HepG2 (cell line): ENCODE data around the gene GRIFIN. TPM values are rescaled to one million over a fixed set of nuclear protein-coding genes. Genes with fewer than 3 reads are reported as not detected.

Experiments
- AHR ChIP-seq: IDR thresholded peaks from 2 replicates; pipeline ENCODE4 v1.6.1; 2018; ENCODE audit warnings: missing genetic modification reagents, missing compliant biosample characterization
- BCL6 ChIP-seq: IDR thresholded peaks from 2 replicates; pipeline ENCODE4 v1.6.1; 2016; ENCODE audit warnings: missing genetic modification reagents, missing compliant biosample characterization
- CENPX ChIP-seq: sonication (generic); formaldehyde crosslinking; IDR thresholded peaks from 2 replicates; pipeline ENCODE4 v1.9.0; 2021; ENCODE audit warnings: mild to moderate bottlenecking, missing genetic modification reagents, moderate library complexity
- ETV6 ChIP-seq: sonication (generic); formaldehyde crosslinking; conservative IDR thresholded peaks from 2 replicates; pipeline ENCODE4 v1.4.0; 2020; ENCODE audit warnings: missing genetic modification reagents
- GLI4 ChIP-seq: sonication (generic); formaldehyde crosslinking; IDR thresholded peaks from 2 replicates; pipeline ENCODE4 v1.5.1; 2020; ENCODE audit warnings: missing genetic modification reagents, mild to moderate bottlenecking, moderate library complexity, borderline replicate concordance
- HIVEP1 ChIP-seq: sonication (generic); formaldehyde crosslinking; IDR thresholded peaks from 2 replicates; pipeline ENCODE4 v1.4.0; 2020; ENCODE audit warnings: mild to moderate bottlenecking, missing genetic modification reagents
- HNRNPL ChIP-seq: fragments of 200-400 bp; formaldehyde crosslinking; IDR thresholded peaks from 2 replicates; pipeline ENCODE4 v1.6.1; 2017; ENCODE audit warnings: mild to moderate bottlenecking, low read depth, low read length
- JUND ChIP-seq: sonication (generic); formaldehyde crosslinking; IDR thresholded peaks from 2 replicates; pipeline ENCODE4 v1.8.0; 2022; ENCODE audit warnings: mild to moderate bottlenecking, missing genetic modification reagents
- MAFK ChIP-seq, 2 experiments: IDR thresholded peaks in 1 of 2; conservative IDR thresholded peaks in 1 of 2; 2 replicates each; pipeline ENCODE4 v1.6.1; 2011; ENCODE audit warnings: improper control_type of control experiment in 2 of 2, low read length in 2 of 2
- MLLT10 ChIP-seq: sonication (generic); formaldehyde crosslinking; IDR thresholded peaks from 2 replicates; pipeline ENCODE4 v1.4.0; 2020; ENCODE audit warnings: missing genetic modification reagents
- NCOA1 ChIP-seq: sonication (generic); formaldehyde crosslinking; IDR thresholded peaks from 2 replicates; pipeline ENCODE4 v1.9.0; 2021; ENCODE audit warnings: missing genetic modification reagents
- POLR2AphosphoS2 ChIP-seq: IDR thresholded peaks from 2 replicates; pipeline ENCODE4 v1.6.1; 2011; ENCODE audit warnings: low read depth, low read length, improper control_type of control experiment
- RNF2 ChIP-seq: fragments of 450-650 bp; conservative IDR thresholded peaks from 2 replicates; pipeline ENCODE4 v1.6.1; 2016; ENCODE audit warnings: low read depth
- RXRB ChIP-seq: IDR thresholded peaks from 2 replicates; pipeline ENCODE4 v1.6.1; 2016; ENCODE audit warnings: borderline replicate concordance, missing genetic modification reagents, missing compliant biosample characterization
- ZMAT3 ChIP-seq: sonication (generic); formaldehyde crosslinking; conservative IDR thresholded peaks from 2 replicates; pipeline ENCODE4 v1.7.0; 2021; ENCODE audit warnings: missing genetic modification reagents
- ZNF225 ChIP-seq: sonication (generic); formaldehyde crosslinking; IDR thresholded peaks from 2 replicates; pipeline ENCODE4 v1.4.0; 2020; ENCODE audit warnings: mild to moderate bottlenecking, missing genetic modification reagents
- ZNF24 ChIP-seq: fragments of 450-650 bp; IDR thresholded peaks from 2 replicates; pipeline ENCODE4 v1.6.1; 2017; ENCODE audit warnings: antibody characterized with exemption, mild to moderate bottlenecking
- ZNF383 ChIP-seq: sonication (generic); formaldehyde crosslinking; IDR thresholded peaks from 2 replicates; pipeline ENCODE4 v1.4.0; 2020; ENCODE audit warnings: missing genetic modification reagents, mild to moderate bottlenecking, borderline replicate concordance
- ZNF546 ChIP-seq: sonication (generic); formaldehyde crosslinking; conservative IDR thresholded peaks from 2 replicates; pipeline ENCODE4 v1.8.1; 2023; ENCODE audit warnings: mild to moderate bottlenecking, missing genetic modification reagents
- polyA plus RNA-seq, 8 experiments: library from polyadenylated mRNA; depleted of rRNA in 3 of 8; stranded (reverse) in 7 of 8; unstranded in 1 of 8; fragments of >200 nt; fragmentation: Illumina TruSeq in 4 of 8; extraction: Trizol in 4 of 8; gene quantifications; 2 replicates each; pipeline versions ENCODE4 v1.2.1 to v1.2.3, GENCODE V29; 2011 to 2016; ENCODE audit warnings: low read depth in 4 of 8, missing spikeins in 1 of 8, mixed read lengths in 1 of 8; ENCODE audit not compliant: insufficient read depth in 1 of 8
- total RNA-seq, 5 experiments: library from RNA; depleted of rRNA; stranded (reverse); fragments of >200 nt; fragmentation: Illumina TruSeq; extraction: Trizol; gene quantifications; 2 replicates each; pipeline ENCODE4 v1.2.3, GENCODE V29; 2016; ENCODE audit warnings: low read depth in 1 of 5
- TF ChIP-seq, protein P1 (sequence below): sonication (generic); formaldehyde crosslinking; IDR thresholded peaks from 2 replicates; pipeline ENCODE4 v1.4.0; 2020; ENCODE audit warnings: missing genetic modification reagents, low read depth, mild to moderate bottlenecking, borderline replicate concordance
- TF ChIP-seq, protein P2 (sequence below): sonication (generic); formaldehyde crosslinking; IDR thresholded peaks from 2 replicates; pipeline ENCODE4 v1.4.0; 2020; ENCODE audit warnings: missing genetic modification reagents, borderline replicate concordance
- TF ChIP-seq, protein P3 (sequence below): sonication (generic); formaldehyde crosslinking; IDR thresholded peaks from 2 replicates; pipeline ENCODE4 v1.4.0; 2020; ENCODE audit warnings: mild to moderate bottlenecking, missing genetic modification reagents
- TF ChIP-seq, protein P4 (sequence below): sonication (generic); formaldehyde crosslinking; IDR thresholded peaks from 2 replicates; pipeline ENCODE4 v1.5.0; 2020; ENCODE audit warnings: missing genetic modification reagents

GRIFIN gene
- total and polyA plus RNA-seq, 2 of the 13 experiments (the other 11 are each of a cell fraction or from before 2014, with no cell fraction given): not detected

DNA sequence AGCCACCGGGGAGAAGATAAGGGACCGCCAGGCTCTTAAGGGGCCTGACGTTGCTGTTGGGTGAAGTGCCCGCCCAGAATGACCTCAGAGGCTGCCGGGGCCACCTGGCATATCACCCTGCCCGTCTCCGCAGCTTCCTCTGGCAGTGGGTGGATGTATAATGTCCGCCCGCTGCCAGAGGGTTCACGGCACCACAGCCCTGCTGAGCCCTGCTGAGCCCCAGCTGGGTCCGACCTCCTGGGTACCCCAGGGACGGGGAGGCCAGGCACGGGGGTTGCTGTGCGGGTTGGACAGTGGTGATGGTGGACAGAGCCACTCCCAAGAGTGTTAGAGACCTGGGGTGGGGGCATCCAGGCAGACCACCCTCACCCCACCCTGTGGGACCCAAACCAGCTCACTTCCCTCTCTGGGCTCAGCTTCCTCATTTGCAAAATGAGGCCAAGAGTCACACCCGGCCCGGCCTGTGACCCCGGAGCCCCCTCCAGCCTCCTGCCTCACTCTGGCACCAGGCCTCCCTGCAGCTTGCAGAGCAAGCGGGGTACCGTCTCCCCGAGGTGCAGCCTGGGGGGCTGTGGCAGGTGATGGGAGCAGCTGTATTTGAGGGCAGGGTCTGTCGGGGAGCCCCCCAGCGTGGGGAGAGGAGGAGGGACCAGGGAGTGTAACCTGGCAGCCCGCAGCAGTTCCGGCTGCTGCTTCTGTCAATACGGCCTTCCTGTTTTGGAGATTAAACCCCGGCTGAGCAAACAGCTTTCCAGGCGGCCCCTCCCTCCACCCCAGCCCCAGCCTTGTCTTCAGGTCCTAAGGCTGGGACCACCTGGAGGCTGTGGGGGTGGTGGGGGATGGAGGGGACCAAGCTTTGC is 34.9 kb upstream of the GRIFIN start (continued):
- TF ChIP-seq, protein P1, sequence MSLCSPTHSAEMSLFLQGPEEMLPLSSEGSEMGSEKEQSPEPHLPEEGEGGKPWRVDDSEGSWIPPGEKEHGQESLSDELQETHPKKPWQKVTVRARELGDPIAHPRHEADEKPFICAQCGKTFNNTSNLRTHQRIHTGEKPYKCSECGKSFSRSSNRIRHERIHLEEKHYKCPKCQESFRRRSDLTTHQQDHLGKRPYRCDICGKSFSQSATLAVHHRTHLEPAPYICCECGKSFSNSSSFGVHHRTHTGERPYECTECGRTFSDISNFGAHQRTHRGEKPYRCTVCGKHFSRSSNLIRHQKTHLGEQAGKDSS (CRISPR knock-in tag): no peak
- TF ChIP-seq, protein P2, sequence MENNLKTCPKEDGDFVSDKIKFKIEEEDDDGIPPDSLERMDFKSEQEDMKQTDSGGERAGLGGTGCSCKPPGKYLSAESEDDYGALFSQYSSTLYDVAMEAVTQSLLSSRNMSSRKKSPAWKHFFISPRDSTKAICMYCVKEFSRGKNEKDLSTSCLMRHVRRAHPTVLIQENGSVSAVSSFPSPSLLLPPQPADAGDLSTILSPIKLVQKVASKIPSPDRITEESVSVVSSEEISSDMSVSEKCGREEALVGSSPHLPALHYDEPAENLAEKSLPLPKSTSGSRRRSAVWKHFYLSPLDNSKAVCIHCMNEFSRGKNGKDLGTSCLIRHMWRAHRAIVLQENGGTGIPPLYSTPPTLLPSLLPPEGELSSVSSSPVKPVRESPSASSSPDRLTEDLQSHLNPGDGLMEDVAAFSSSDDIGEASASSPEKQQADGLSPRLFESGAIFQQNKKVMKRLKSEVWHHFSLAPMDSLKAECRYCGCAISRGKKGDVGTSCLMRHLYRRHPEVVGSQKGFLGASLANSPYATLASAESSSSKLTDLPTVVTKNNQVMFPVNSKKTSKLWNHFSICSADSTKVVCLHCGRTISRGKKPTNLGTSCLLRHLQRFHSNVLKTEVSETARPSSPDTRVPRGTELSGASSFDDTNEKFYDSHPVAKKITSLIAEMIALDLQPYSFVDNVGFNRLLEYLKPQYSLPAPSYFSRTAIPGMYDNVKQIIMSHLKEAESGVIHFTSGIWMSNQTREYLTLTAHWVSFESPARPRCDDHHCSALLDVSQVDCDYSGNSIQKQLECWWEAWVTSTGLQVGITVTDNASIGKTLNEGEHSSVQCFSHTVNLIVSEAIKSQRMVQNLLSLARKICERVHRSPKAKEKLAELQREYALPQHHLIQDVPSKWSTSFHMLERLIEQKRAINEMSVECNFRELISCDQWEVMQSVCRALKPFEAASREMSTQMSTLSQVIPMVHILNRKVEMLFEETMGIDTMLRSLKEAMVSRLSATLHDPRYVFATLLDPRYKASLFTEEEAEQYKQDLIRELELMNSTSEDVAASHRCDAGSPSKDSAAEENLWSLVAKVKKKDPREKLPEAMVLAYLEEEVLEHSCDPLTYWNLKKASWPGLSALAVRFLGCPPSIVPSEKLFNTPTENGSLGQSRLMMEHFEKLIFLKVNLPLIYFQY (CRISPR knock-in tag): 0 out of 2 replicates have a peak, but pooled peaks have one; percentile 24
- TF ChIP-seq RNF2 (no peak), ZNF546 (no peak), ZNF24 (no peak), JUND (CRISPR knock-in tag) (no peak), ZNF225 (CRISPR knock-in tag) (no peak), NCOA1 (CRISPR knock-in tag) (0 out of 2 replicates have a peak, but pooled peaks have one; percentile 41), GLI4 (CRISPR knock-in tag) (0 out of 2 replicates have a peak, but pooled peaks have one; percentile 67), HNRNPL (no peak), HIVEP1 (CRISPR knock-in tag) (no peak), BCL6 (CRISPR knock-in tag) (peak; percentile 77), ETV6 (CRISPR knock-in tag) (no peak), AHR (CRISPR knock-in tag) (no peak), MAFK (conservative IDR thresholded peaks at IDR 0.05 in 1 of 2, IDR thresholded peaks at IDR 0.05 in 1 of 2; ENCODE audit: low read length in 2 of 2) (no peak), RXRB (CRISPR knock-in tag) (peak; percentile 89), CENPX (CRISPR knock-in tag) (no peak), POLR2AphosphoS2 (no peak), MLLT10 (CRISPR knock-in tag) (no peak), ZMAT3 (peak; percentile 44; the same call in 1 of the 2 replicates), ZNF383 (CRISPR knock-in tag) (no peak)
- TF ChIP-seq, protein P3, sequence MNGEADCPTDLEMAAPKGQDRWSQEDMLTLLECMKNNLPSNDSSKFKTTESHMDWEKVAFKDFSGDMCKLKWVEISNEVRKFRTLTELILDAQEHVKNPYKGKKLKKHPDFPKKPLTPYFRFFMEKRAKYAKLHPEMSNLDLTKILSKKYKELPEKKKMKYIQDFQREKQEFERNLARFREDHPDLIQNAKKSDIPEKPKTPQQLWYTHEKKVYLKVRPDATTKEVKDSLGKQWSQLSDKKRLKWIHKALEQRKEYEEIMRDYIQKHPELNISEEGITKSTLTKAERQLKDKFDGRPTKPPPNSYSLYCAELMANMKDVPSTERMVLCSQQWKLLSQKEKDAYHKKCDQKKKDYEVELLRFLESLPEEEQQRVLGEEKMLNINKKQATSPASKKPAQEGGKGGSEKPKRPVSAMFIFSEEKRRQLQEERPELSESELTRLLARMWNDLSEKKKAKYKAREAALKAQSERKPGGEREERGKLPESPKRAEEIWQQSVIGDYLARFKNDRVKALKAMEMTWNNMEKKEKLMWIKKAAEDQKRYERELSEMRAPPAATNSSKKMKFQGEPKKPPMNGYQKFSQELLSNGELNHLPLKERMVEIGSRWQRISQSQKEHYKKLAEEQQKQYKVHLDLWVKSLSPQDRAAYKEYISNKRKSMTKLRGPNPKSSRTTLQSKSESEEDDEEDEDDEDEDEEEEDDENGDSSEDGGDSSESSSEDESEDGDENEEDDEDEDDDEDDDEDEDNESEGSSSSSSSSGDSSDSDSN (CRISPR knock-in tag): peak; percentile 59
- TF ChIP-seq, protein P4, sequence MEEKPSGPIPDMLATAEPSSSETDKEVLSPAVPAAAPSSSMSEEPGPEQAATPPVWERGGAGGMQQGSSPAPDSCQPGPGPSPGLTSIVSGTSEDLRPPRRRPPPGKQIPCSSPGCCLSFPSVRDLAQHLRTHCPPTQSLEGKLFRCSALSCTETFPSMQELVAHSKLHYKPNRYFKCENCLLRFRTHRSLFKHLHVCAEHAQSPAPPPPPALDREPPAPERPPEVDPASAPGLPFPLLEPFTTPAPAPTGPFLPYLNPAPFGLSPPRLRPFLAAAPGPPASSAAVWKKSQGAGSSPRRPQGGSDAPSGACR: no peak
